Adrenal gland (tissue), 5 donors: Measurements from ENCODE around the gene SH2D2A.
"Not testable (repeated sequence)": the region's sequence is repeated elsewhere in the genome, so short reads cannot be mapped to it uniquely, and the experiment has no call there.

ENCODE experiments used
- POLR2A ChIP-seq, 2 donors: fragments of 450-650 bp; IDR thresholded peaks; one replicate each; pipeline ENCODE4 v1.6.1; 2017; ENCODE audit warnings: antibody characterized with exemption in 2 of 2, mild to moderate bottlenecking in 2 of 2, moderate library complexity in 1 of 2
- TF ChIP-seq, protein P1 (sequence below), 6 experiments: fragments of 450-650 bp in 4 of 6; fragments of 200-600 bp in 2 of 6; sonication (generic) in 1 of 6; IDR thresholded peaks; 1 replicate in 5 of 6; 2 replicates in 1 of 6; pipeline versions ENCODE4 v1.5.1 to v1.8.0; 2016 to 2021; ENCODE audit warnings: antibody characterized with exemption in 6 of 6, mild to moderate bottlenecking in 2 of 6, moderate library complexity in 1 of 6
- donor health status: DM: no; HTN: no; CAD: no.

DNA sequence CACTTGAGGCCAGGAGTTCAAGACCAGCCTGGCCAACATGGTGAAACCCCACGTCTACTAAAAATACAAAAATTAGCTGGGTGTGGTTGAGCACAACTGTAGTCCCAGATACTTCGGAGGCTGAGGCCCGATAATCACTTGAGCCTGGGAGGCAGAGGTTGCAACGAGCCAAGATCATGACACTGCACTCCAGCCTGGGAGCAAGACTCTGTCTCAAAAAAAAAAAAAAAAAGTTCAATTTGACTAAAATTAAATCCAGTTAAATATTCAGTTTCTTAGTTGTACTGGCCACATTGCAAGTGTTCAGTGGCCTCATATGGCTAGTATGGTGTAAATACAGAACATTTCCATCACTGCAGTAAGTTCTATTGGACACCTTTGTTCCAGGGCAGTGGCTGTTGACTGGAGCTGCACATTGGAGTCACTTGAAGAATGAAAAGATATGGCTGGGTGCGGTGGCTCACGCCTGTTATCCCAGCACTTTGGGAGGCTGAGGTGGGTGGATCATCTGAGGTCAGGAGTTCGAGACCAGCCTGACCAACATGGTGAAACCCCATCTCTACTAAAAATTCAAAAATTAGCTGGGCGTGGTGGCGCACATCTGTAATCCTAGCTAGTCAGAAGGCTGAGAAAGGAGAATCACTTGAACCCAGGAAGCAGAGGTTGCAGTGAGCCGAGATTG lies 58.9 kb downstream of the SH2D2A start:
- TF ChIP-seq, protein P1, sequence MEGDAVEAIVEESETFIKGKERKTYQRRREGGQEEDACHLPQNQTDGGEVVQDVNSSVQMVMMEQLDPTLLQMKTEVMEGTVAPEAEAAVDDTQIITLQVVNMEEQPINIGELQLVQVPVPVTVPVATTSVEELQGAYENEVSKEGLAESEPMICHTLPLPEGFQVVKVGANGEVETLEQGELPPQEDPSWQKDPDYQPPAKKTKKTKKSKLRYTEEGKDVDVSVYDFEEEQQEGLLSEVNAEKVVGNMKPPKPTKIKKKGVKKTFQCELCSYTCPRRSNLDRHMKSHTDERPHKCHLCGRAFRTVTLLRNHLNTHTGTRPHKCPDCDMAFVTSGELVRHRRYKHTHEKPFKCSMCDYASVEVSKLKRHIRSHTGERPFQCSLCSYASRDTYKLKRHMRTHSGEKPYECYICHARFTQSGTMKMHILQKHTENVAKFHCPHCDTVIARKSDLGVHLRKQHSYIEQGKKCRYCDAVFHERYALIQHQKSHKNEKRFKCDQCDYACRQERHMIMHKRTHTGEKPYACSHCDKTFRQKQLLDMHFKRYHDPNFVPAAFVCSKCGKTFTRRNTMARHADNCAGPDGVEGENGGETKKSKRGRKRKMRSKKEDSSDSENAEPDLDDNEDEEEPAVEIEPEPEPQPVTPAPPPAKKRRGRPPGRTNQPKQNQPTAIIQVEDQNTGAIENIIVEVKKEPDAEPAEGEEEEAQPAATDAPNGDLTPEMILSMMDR (IDR thresholded peaks at IDR 0.05) = not testable (repeated sequence)
- not testable (repeated sequence) for TF ChIP-seq POLR2A (IDR thresholded peaks at IDR 0.05)
